ENCODE results near the gene NCOA3.
"Not testable (repeated sequence)": the region's sequence is repeated elsewhere in the genome, so short reads cannot be mapped to it uniquely, and the experiment has no call there.

The NCOA3 gene

DNA sequence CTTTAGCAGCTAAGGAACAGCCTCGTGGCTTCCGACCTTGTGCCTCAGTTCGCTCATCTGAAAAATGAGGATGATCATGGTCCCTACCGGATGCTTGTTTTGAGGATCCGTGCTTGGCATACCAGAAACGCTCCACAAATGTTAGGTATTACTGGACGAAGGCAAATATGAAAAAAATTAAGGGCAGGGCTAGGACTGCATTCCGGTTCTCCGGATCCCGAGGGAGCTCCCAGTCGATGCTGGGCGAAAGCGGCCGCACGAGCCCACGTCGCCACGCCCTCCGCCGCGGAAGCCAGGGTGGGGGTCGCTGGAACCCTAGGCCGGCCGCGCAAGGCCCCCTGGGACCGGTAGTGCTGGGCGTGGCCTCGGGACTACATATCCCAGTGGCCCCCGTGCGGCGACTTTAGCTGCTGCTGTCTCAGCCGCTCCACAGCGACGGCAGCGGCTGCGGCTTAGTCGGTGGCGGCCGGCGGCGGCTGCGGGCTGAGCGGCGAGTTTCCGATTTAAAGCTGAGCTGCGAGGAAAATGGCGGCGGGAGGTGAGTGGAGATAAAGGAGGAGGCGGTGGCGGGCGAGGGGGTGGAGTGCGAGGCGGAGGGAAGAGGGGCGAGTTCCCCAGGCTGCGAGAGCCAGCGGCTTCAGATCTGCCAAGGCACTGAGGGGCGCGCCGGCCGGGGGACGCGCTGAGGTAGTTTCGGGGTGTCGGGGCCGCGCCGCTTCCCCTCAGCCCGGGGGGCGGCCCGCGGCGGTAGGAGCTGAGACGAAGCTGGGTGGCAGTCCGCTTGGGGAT, at the start of gene NCOA3:
Gene NCOA3 (plus strand): TSS at position 406 of the 789 bp plus-strand sequence. CDS start 120,361 bp downstream, outside the sequence.
- peak; percentile 96 for DNase-seq

GRCh38 chr20:47452736-47453161, 48.9 kb upstream of the NCOA3 start:
- no peak for DNase-seq

GRCh38 chr20:47453167-47453782, 48.4 kb upstream of the NCOA3 start:
- DNase-seq = peak; percentile 67

- no peak for DNase-seq
Measured at GRCh38 chr20:47454298-47455132, 47.2 kb upstream of the NCOA3 start.

GRCh38 chr20:47455133-47456040, 46.3 kb upstream of the NCOA3 start:
- DNase-seq = no peak

DNA sequence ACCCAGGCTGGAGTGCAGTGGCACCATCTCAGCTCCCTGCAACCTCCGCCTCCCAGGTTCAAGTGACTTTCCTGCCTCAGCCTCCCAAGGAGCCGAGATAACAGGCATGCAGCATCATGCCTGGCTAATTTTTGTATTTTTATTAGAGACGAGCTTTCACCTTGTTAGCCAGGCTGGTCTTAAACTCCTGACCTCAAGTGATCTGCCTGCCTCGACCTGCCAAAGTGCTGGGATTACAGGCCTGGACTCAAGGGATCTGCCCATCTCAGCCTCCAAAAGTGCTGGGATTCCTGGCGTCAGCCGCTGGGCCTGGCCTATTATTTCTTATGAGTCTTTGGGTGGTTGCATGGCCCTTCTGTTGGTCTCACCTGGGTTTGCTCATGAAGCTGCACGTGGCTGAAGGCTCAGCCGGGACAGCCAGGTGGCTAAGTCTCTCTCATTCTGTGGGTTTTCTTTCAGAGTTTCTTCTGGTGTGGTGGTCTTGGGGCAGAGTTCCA, 45.6 kb upstream of the NCOA3 start:
- no peak for DNase-seq

DNA sequence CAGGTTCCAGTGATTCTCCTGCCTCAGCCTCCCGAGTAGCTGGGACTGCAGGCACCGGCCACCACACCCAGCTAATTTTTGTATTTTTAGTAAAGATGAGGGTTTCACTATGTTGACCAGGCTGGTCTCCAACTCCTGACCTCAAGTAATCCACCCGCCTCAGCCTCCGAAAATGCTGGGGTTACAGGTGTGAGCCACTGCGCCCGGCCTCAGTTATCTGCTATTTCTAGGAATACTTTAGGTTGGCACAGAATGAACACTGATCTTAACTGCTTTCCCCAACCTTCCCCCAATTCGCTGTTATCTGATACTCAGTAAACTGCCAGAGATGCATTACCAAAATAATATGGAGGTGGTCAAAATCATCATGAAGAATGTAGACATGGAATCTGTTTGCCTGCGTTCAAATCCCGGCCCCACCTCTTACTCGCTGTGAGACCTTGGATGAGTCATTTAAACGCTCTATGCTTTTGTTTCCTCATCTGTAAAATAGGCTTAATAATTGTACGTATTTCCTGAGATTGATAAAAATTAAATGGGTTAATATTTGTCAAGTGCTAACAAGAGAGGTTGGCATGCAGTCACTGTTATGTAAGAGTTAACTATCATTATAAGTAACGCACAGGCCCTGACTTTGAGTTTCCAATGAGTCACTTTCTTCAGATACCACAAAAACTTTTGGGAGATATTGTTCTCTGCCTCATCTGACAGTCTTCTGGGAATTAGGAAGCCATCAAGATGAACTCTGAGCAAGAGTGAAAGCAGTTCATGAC, 44.5 kb upstream of the NCOA3 start:
- DNase-seq = no peak

DNA sequence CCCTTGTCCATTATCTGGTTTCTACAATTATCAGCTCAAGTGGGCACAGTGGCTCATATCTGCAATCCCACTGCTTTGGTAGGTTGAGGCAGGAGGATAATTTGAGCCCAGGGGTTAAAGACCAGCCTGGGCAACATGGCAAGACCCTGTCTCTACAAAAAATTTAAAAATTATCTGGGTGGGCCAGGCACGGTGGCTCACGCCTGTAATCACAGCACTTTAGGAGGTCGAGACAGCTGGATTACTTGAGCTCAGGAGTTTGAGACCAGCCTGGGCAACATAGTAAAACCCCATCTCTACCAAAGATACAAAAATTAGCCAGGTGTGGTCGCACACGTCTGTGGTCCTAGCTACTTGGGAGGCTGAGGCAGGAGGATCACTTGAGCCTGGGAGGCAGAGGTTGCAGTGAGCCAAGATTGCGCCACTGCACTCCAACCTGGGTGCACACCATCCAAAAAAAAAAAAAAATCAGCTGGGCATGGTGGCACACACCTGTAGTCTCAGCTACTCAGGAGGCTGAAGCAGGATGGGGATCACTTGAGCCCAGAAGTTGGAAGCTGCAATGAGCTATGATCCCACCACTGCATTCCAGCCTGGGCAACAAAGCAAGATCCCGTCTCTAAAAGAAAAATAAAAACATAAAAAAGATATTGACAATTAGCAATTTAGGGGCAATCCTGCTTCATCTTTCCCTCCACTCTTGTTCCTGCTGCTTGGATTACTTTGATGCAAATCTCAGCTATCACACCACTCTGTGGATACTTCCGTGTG, 43.2 kb upstream of the NCOA3 start:
- DNase-seq = not testable (repeated sequence)

- no peak for DNase-seq
Measured at GRCh38 chr20:47459344-47460073, 42.2 kb upstream of the NCOA3 start.

- not testable (repeated sequence) for DNase-seq
Measured at GRCh38 chr20:47460761-47461112, 41.0 kb upstream of the NCOA3 start.

GRCh38 chr20:47461120-47461685, 40.5 kb upstream of the NCOA3 start:
- DNase-seq = no peak

- DNase-seq = not testable (repeated sequence)
Measured at GRCh38 chr20:47461906-47462305, 39.8 kb upstream of the NCOA3 start.

- no peak for DNase-seq
Measured at GRCh38 chr20:47464380-47465101, 37.1 kb upstream of the NCOA3 start.

GRCh38 chr20:47465335-47466090, 36.2 kb upstream of the NCOA3 start:
- DNase-seq = no peak

- DNase-seq = no peak
Measured at GRCh38 chr20:47466213-47466612, 35.5 kb upstream of the NCOA3 start.

GRCh38 chr20:47466704-47467459, 34.8 kb upstream of the NCOA3 start:
- DNase-seq = no peak
